HepG2 (cell line): ENCODE measurements around the gene RARG. TPM values are rescaled to one million over a fixed set of nuclear protein-coding genes. Genes with fewer than 3 reads are reported as not detected.

Experiments
- ATAC-seq: fragments of 200-7000 bp; cut with Tn5 transposase; 3 replicates; pipeline ENCODE4 v1.9.1; 2020; ENCODE audit warnings: mild to moderate bottlenecking, moderate library complexity
- BruUV-seq: library from RNA; stranded (reverse); fragments of 400-500 nt; replicated peaks from 2 replicates; lab custom pipeline; 2021; lab: Mats Ljungman, UMichigan
- CTCF ChIA-PET: fragments of 300-600 bp; formaldehyde crosslinking; extraction: SDS; loops from one replicate; lab custom pipeline; 2021; ENCODE audit warnings: low total read pairs, inconsistent platforms, low intra/inter-chr PET ratio; lab: Yijun Ruan, JAX
- POLR2A ChIA-PET: fragments of 350-600 bp; sonication (Branson Sonifier 250); formaldehyde crosslinking; loops from one replicate; lab custom pipeline; 2020; ENCODE audit warnings: antibody characterized with exemption, inconsistent platforms; lab: Yijun Ruan, JAX
- DNase-seq: peaks from one replicate; pipeline ENCODE4 v3.0.0-alpha.2; 2015; ENCODE audit warnings: low spot score
- FAIRE-seq: peaks from 3 replicates; lab custom pipeline; 2011; peaks lifted over from hg19 to GRCh38; lab: Jason Lieb, UNC
- H2AFZ ChIP-seq: one replicate; pipeline ENCODE4 v1.6.1; 2011; ENCODE audit warnings: low read length, inconsistent platforms
- H3K27ac ChIP-seq: fragments of 300-600 bp; 3 replicates; pipeline ENCODE4 v1.8.0; 2011; ENCODE audit warnings: mixed run types, mild to moderate bottlenecking, mixed read lengths, low read length, inconsistent platforms; ENCODE audit not compliant: insufficient read depth; ENCODE audit errors: extremely low read length
- H3K27me3 ChIP-seq, 2 experiments: fragments of 200-600 bp in 1 of 2; 2 replicates in 1 of 2; 3 replicates in 1 of 2; pipeline versions ENCODE4 v1.6.0 to v1.8.0; 2011; ENCODE audit warnings: low read length in 2 of 2, mild to moderate bottlenecking in 2 of 2, moderate library complexity in 2 of 2, inconsistent platforms in 1 of 2; ENCODE audit not compliant: insufficient read depth in 2 of 2, control insufficient read depth in 1 of 2
- H3K36me3 ChIP-seq, 2 experiments: fragments of 200-600 bp in 1 of 2; replicated peaks in 1 of 2; 2 replicates in 1 of 2; 3 replicates in 1 of 2; pipeline versions ENCODE4 v1.5.1 to v1.8.0; 2011; ENCODE audit warnings: low read length in 2 of 2, inconsistent platforms in 1 of 2; ENCODE audit not compliant: insufficient read depth in 2 of 2, control insufficient read depth in 1 of 2
- H3K4me1 ChIP-seq: 2 replicates; pipeline ENCODE4 v1.5.1; 2012; ENCODE audit warnings: low read length, inconsistent platforms; ENCODE audit not compliant: insufficient read depth
- H3K4me2 ChIP-seq: 2 replicates; pipeline ENCODE4 v1.6.0; 2011; ENCODE audit warnings: low read depth, low read length, inconsistent platforms
- H3K4me3 ChIP-seq, 3 experiments: fragments of 200-600 bp in 1 of 3; sonication (generic), shearing (Covaris generic) in 1 of 3; replicated peaks in 1 of 3; 2 replicates each; pipeline ENCODE4 v1.5.1; 2011 to 2016; ENCODE audit warnings: low read length in 3 of 3, inconsistent platforms in 2 of 3, low read depth in 2 of 3, mild to moderate bottlenecking in 2 of 3, control low read depth in 1 of 3, mixed read lengths in 1 of 3; ENCODE audit not compliant: insufficient read depth in 1 of 3
- H3K79me2 ChIP-seq: one replicate; pipeline ENCODE4 v1.6.1; 2011; ENCODE audit warnings: low read length, inconsistent platforms; ENCODE audit not compliant: insufficient read depth
- H3K9ac ChIP-seq: 2 replicates; pipeline ENCODE4 v1.6.0; 2011; ENCODE audit warnings: mild to moderate bottlenecking, low read depth, low read length, inconsistent platforms; ENCODE audit not compliant: insufficient read depth
- H3K9me3 ChIP-seq: 2 replicates; pipeline ENCODE4 v1.5.1; 2012; ENCODE audit warnings: mild to moderate bottlenecking, low read length
- H4K20me1 ChIP-seq: 2 replicates; pipeline ENCODE4 v1.6.0; 2011; ENCODE audit warnings: inconsistent platforms, mild to moderate bottlenecking, low read length, moderate library complexity; ENCODE audit not compliant: insufficient read depth
- CHD4 ChIP-seq: fragments of 200-600 bp; sonication (generic); IDR thresholded peaks from 2 replicates; pipeline ENCODE4 v1.7.0; 2017; ENCODE audit warnings: mild to moderate bottlenecking, low read length, borderline replicate concordance
- DR1 ChIP-seq: sonication (generic); formaldehyde crosslinking; IDR thresholded peaks from 2 replicates; pipeline ENCODE4 v1.8.0; 2021; ENCODE audit warnings: mild to moderate bottlenecking, missing genetic modification reagents, inconsistent platforms
- EED ChIP-seq: sonication (generic); formaldehyde crosslinking; IDR thresholded peaks from 2 replicates; pipeline ENCODE4 v1.5.0; 2020; ENCODE audit warnings: mild to moderate bottlenecking, missing genetic modification reagents
- MYNN ChIP-seq: sonication (generic); formaldehyde crosslinking; IDR thresholded peaks from 2 replicates; pipeline ENCODE4 v1.4.0; 2020; ENCODE audit warnings: mild to moderate bottlenecking, low read depth, missing genetic modification reagents
- NFKB2 ChIP-seq: sonication (generic); formaldehyde crosslinking; IDR thresholded peaks from 2 replicates; pipeline ENCODE4 v1.4.0; 2020; ENCODE audit warnings: missing genetic modification reagents, borderline replicate concordance
- PRDM15 ChIP-seq: sonication (generic); formaldehyde crosslinking; IDR thresholded peaks from 2 replicates; pipeline ENCODE4 v1.4.0; 2020; ENCODE audit warnings: missing genetic modification reagents
- PRDM4 ChIP-seq: sonication (generic); formaldehyde crosslinking; IDR thresholded peaks from 2 replicates; pipeline ENCODE4 v1.9.0; 2021; ENCODE audit warnings: missing genetic modification reagents, borderline replicate concordance
- RBFOX2 ChIP-seq: fragments of 200-400 bp; formaldehyde crosslinking; IDR thresholded peaks from 2 replicates; pipeline ENCODE4 v1.6.1; 2017; ENCODE audit warnings: low read depth, mild to moderate bottlenecking, low read length
- SMYD3 ChIP-seq: sonication (generic); formaldehyde crosslinking; IDR thresholded peaks from 2 replicates; pipeline ENCODE4 v1.8.1; 2023; ENCODE audit warnings: mild to moderate bottlenecking, missing genetic modification reagents
- ZFP82 ChIP-seq: sonication (generic); formaldehyde crosslinking; IDR thresholded peaks from 2 replicates; pipeline ENCODE4 v1.5.1; 2020; ENCODE audit warnings: mild to moderate bottlenecking, missing genetic modification reagents, borderline replicate concordance
- ZNF556 ChIP-seq: sonication (generic); formaldehyde crosslinking; IDR thresholded peaks from 2 replicates; pipeline ENCODE4 v1.4.0; 2020; ENCODE audit warnings: mild to moderate bottlenecking, missing genetic modification reagents, borderline replicate concordance
- ZNF589 ChIP-seq: sonication (generic); formaldehyde crosslinking; conservative IDR thresholded peaks from 2 replicates; pipeline ENCODE4 v1.8.0; 2022; ENCODE audit warnings: mild to moderate bottlenecking, moderate library complexity, missing genetic modification reagents
- ZNF788 ChIP-seq: sonication (generic); formaldehyde crosslinking; IDR thresholded peaks from 2 replicates; pipeline ENCODE4 v1.5.0; 2020; ENCODE audit warnings: mild to moderate bottlenecking, missing genetic modification reagents, borderline replicate concordance
- WGBS: methylation state at CpG from one replicate; pipeline ENCODE4 v1.1.6; 2017; ENCODE audit warnings: low lambda C conversion rate; 5-methylcytosine and 5-hydroxymethylcytosine counted together
- in situ Hi-C: cut with HindIII; loops from 2 replicates; pipeline ENCODE4 v1.10.0; 2017; ENCODE audit warnings: low pct_unique_long_range_greater_than_20kb; ENCODE audit not compliant: extremely low pct_ligation_motif_present
- intact Hi-C: fragments of 100-400 bp; cut with micrococcal nuclease; formaldehyde crosslinking; loops from one replicate; pipeline ENCODE4 v1.10.0; 2022; ENCODE audit not compliant: unreplicated experiment
- polyA plus RNA-seq, 8 experiments: library from polyadenylated mRNA; depleted of rRNA in 3 of 8; stranded (reverse) in 7 of 8; unstranded in 1 of 8; fragments of >200 nt; fragmentation: Illumina TruSeq in 4 of 8; extraction: Trizol in 4 of 8; gene quantifications; 2 replicates each; pipeline versions ENCODE4 v1.2.1 to v1.2.3, GENCODE V29; 2011 to 2016; ENCODE audit warnings: low read depth in 4 of 8, missing spikeins in 1 of 8, mixed read lengths in 1 of 8; ENCODE audit not compliant: insufficient read depth in 1 of 8
- total RNA-seq, 5 experiments: library from RNA; depleted of rRNA; stranded (reverse); fragments of >200 nt; fragmentation: Illumina TruSeq; extraction: Trizol; gene quantifications; 2 replicates each; pipeline ENCODE4 v1.2.3, GENCODE V29; 2016; ENCODE audit warnings: low read depth in 1 of 5

Gene RARG
- total and polyA plus RNA-seq, 2 of the 13 experiments (the other 11 are each of a cell fraction or from before 2014, with no cell fraction given), result 0.77 to 1.5 TPM

GRCh38 chr12:53276511-53276910 is 44.5 kb upstream of the RARG start:
- Histone ChIP-seq H3K79me2 (no peaks in the 10 kb centered on the region), H3K9me3 (no peaks in the 10 kb centered on the region), H3K4me3 (no peak overlapping the region), H4K20me1 (no peaks in the 10 kb centered on the region), H3K4me1 (peaks cover 15% of the 10 kb centered on the region), H3K36me3 (peaks cover 12 to 38% of the 10 kb centered on the region in 2 experiments; a peak in 4 of 5 replicates), H3K27ac (no peak overlapping the region), H2AFZ (no peak overlapping the region), H3K27me3 (no peaks in the 10 kb centered on the region; a peak in 1 of 5 replicates), H3K9ac (no peak overlapping the region), H3K4me2 (no peak overlapping the region)
- ATAC-seq (no peak), DNase-seq (no peak), FAIRE-seq (no peak)
- WGBS, result 100% methylated on average over 4 of the region's 11 CpGs
- CTCF ChIA-PET, result no interaction called here
- 0 out of 2 replicates have a peak, but pooled peaks have one; percentile 25 for TF ChIP-seq RBFOX2
- no peak for TF ChIP-seq PRDM15 (CRISPR knock-in tag)
- BruUV-seq, result no TSS peak
- POLR2A ChIA-PET, result no interaction called here
- intact Hi-C loops (no loop called here), in situ Hi-C loops (no loop called here)

GRCh38 chr12:53274445-53274844 is 42.4 kb upstream of the RARG start:
- Histone ChIP-seq H3K4me3 (no peak overlapping the region), H2AFZ (no peak overlapping the region), H4K20me1 (no peaks in the 10 kb centered on the region), H3K79me2 (peaks cover 6% of the 10 kb centered on the region), H3K27me3 (no peaks in the 10 kb centered on the region; a peak in 1 of 5 replicates), H3K27ac (no peak overlapping the region), H3K9me3 (no peaks in the 10 kb centered on the region), H3K4me2 (no peak overlapping the region), H3K9ac (no peak overlapping the region), H3K36me3 (peaks cover 13 to 32% of the 10 kb centered on the region in 2 experiments; a peak in 4 of 5 replicates), H3K4me1 (peaks cover 21% of the 10 kb centered on the region)
- 94% methylated on average over 5 of the region's 5 CpGs for whole genome bisulfite sequencing
- intact Hi-C loops (no loop called here), in situ Hi-C loops (no loop called here)
- DNase-seq (no peak), FAIRE-seq (no peak), ATAC-seq (no peak)
- POLR2A ChIA-PET, result no interaction called here
- no TSS peak for BruUV-seq
- CTCF ChIA-PET, result no interaction called here
- no peak for TF ChIP-seq DR1 (CRISPR knock-in tag)
- no peak for TF ChIP-seq ZFP82 (CRISPR knock-in tag)
- no peak for TF ChIP-seq ZNF788 (CRISPR knock-in tag)
- no peak for TF ChIP-seq ZNF556 (CRISPR knock-in tag)
- no peak for TF ChIP-seq ZNF589 (CRISPR knock-in tag)
- TF ChIP-seq EED (CRISPR knock-in tag), result no peak
- TF ChIP-seq NFKB2 (CRISPR knock-in tag), result no peak
- TF ChIP-seq PRDM4, result no peak
- TF ChIP-seq CHD4, result no peak
- TF ChIP-seq SMYD3, result no peak
- no peak for TF ChIP-seq MYNN (CRISPR knock-in tag)
